Lower leg skin (tissue), 4 donors: Measurements from ENCODE around the gene MAST4. TPM values are rescaled to one million over a fixed set of nuclear protein-coding genes. Genes with fewer than 3 reads are reported as not detected.

Experiments used
- DNase-seq, 2 donors: peaks; one replicate each; pipeline ENCODE4 v3.0.0-alpha.2; 2019; ENCODE audit warnings: low spot score in 2 of 2
- H3K4me3 ChIP-seq: fragments of 200-600 bp; sonication (generic); 2 replicates; pipeline ENCODE4 v1.5.1; 2017; ENCODE audit warnings: mild to moderate bottlenecking, low read depth; ENCODE audit not compliant: poor library complexity, severe bottlenecking
- CTCF ChIP-seq, 3 donors: fragments of 450-650 bp; IDR thresholded peaks; one replicate each; pipeline ENCODE4 v1.5.1; 2016; ENCODE audit warnings: antibody characterized with exemption in 3 of 3, mild to moderate bottlenecking in 3 of 3, moderate library complexity in 2 of 3
- POLR2A ChIP-seq, 2 donors: fragments of 450-650 bp; IDR thresholded peaks; one replicate each; pipeline ENCODE4 v1.6.1; 2016 to 2017; ENCODE audit warnings: antibody characterized with exemption in 2 of 2, mild to moderate bottlenecking in 1 of 2, moderate library complexity in 1 of 2
- WGBS, 2 donors: methylation state at CpG; one replicate each; pipeline ENCODE4 v1.1.5; 2018; 5-methylcytosine and 5-hydroxymethylcytosine counted together
- intact Hi-C: fragments of 100-400 bp; cut with DNase I; formaldehyde crosslinking; loops from one replicate; pipeline ENCODE4 v1.15.0; 2023; ENCODE audit warnings: low total_unique reads
- total RNA-seq, 4 donors: library from RNA; depleted of rRNA; stranded (reverse); fragments of >200 nt; gene quantifications; one replicate each; pipeline ENCODE4 v1.1.0, GENCODE V29; 2016

Gene MAST4
- total RNA-seq, 4 donors from 2014 or later: 49.0 to 109 (median 55.5) TPM

GRCh38 chr5:66982470-66982869, 386.3 kb downstream of the MAST4 start:
- H3K4me3 ChIP-seq: no peak overlapping the region
- DNase-seq: no peak
- TF ChIP-seq POLR2A (IDR thresholded peaks at IDR 0.05): no peak
- TF ChIP-seq CTCF (IDR thresholded peaks at IDR 0.05): no peak
- intact Hi-C loops: loop anchor here (10.0 kb wide), 1 partner anchor 222 kb away; no protein-coding TSS in a partner anchor
- WGBS, 2 donors: 83 to 92% methylated on average over 5 of the region's 5 CpGs

- TF ChIP-seq CTCF (IDR thresholded peaks at IDR 0.05): no peak
- TF ChIP-seq POLR2A (IDR thresholded peaks at IDR 0.05): no peak
- no peak for DNase-seq
- intact Hi-C loops: loop anchor here (10.0 kb wide), 1 partner anchor 219 kb away; no protein-coding TSS in a partner anchor
- no peak overlapping the region for H3K4me3 ChIP-seq
- 79 to 84% methylated on average over 3 of the region's 3 CpGs for WGBS, 2 donors
Observed at GRCh38 chr5:66985417-66985816, 389.2 kb downstream of the MAST4 start.

GRCh38 chr5:66986009-66986408, 389.8 kb downstream of the MAST4 start:
- intact Hi-C loops: loop anchor here (10.0 kb wide), 1 partner anchor 219 kb away; no protein-coding TSS in a partner anchor
- no peak for DNase-seq
- H3K4me3 ChIP-seq: no peak overlapping the region
- WGBS, 2 donors: 93 to 96% methylated on average over 2 of the region's 2 CpGs
- no peak for TF ChIP-seq CTCF (IDR thresholded peaks at IDR 0.05)
- TF ChIP-seq POLR2A (IDR thresholded peaks at IDR 0.05): no peak

- intact Hi-C loops: loop anchor here (10.0 kb wide), 1 partner anchor 218 kb away; no protein-coding TSS in a partner anchor
- WGBS, 2 donors: 78 to 91% methylated on average over 4 of the region's 4 CpGs
- no peak for DNase-seq
- TF ChIP-seq POLR2A (IDR thresholded peaks at IDR 0.05) (no peak), CTCF (IDR thresholded peaks at IDR 0.05) (no peak)
- no peak overlapping the region for H3K4me3 ChIP-seq
Observed at GRCh38 chr5:66986534-66986933, 390.3 kb downstream of the MAST4 start.

- TF ChIP-seq POLR2A (IDR thresholded peaks at IDR 0.05) (no peak), CTCF (IDR thresholded peaks at IDR 0.05) (no peak)
- no peak for DNase-seq
- WGBS, 2 donors: 78 to 88% methylated on average over 2 of the region's 2 CpGs
- H3K4me3 ChIP-seq: no peak overlapping the region
- intact Hi-C loops: loop anchor here (10.0 kb wide), 1 partner anchor 218 kb away; no protein-coding TSS in a partner anchor
Observed at GRCh38 chr5:66987126-66987525, 390.9 kb downstream of the MAST4 start.

GRCh38 chr5:66987540-66987939, 391.3 kb downstream of the MAST4 start:
- intact Hi-C loops: loop anchor here (10.0 kb wide), 1 partner anchor 217 kb away; no protein-coding TSS in a partner anchor
- no peak for TF ChIP-seq POLR2A (IDR thresholded peaks at IDR 0.05)
- WGBS, 2 donors: 59 to 78% methylated on average over 3 of the region's 3 CpGs
- H3K4me3 ChIP-seq: no peak overlapping the region
- DNase-seq: no peak
